Measurements from ENCODE around the gene UGT1A7.
"Not testable (repeated sequence)": the region's sequence is repeated elsewhere in the genome, so short reads cannot be mapped to it uniquely, and the experiment has no call there.

The UGT1A7 gene

DNA sequence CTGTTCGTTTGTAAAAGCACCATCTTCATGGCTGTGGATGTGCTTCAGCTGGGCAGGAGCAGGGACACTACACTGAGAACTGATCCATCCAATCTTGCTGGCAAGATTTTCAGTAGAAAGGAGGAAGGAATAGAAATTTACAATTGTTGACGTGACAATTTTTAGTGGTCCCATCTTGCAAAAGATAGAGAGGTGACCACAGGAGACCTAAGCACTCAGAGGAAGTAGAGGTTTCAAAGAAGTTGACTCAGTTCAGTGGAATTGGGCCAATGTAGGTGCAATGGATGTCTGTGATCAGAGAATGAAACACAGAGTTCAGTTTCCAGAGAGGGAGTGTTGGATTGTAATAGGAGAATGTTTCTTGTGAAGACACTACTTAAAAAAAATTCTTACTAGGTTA, 32.4 kb downstream of the UGT1A7 start:
- DNase-seq: no peak

- no peak for DNase-seq
These were observed 36.9 kb downstream of the UGT1A7 start, which contains the start of gene UGT1A4 for GRCh38 chr2:233718552-233718951. TSS of gene UGT1A4 (plus strand) at chr2:233718736. CDS start at chr2:233718821, 85 bp downstream.

GRCh38 chr2:233728723-233729301, 47.1 kb downstream of the UGT1A7 start, which contains the start of gene UGT1A3:
TSS of gene UGT1A3 (plus strand) at chr2:233729042. CDS start at chr2:233729127, 85 bp downstream.
- no peak for DNase-seq

DNA sequence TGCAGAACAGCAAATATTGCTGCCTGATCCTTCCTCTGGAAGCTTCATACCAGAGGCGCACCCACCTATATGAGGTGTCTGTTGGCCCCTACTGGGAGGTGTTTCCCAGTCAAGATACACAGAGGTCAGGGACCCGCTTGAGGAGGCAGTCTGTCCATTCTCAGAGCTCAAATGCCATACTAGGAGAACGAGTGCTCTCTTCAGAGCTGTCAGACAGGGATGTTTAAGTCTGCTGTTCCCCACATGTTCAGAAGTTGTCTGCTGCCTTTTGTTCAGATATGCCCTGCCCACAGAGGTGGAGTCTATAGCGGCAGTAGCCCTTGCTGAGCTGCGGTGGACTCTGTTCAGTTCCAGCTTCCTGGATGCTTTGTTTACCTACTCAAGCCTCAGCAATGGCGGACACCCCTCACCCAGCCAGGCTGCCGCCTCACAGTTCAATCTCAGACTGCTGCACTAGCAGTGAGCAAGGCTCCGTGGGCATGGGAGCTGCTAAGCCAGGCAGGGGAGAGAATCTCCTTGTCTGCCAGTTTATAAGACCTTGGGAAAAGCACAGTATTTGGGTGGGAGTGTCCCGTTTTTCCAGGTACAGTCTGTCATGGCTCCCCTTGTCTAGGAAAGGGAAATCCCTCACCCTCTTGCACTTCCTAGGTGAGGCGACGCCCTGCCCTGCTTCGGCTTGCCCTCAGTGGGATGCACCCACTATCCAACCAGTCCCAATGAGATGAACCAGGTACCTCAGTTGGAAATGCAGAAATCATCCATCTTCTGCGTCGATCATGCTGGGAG, 55.4 kb downstream of the UGT1A7 start:
- DNase-seq: not testable (repeated sequence)

DNA sequence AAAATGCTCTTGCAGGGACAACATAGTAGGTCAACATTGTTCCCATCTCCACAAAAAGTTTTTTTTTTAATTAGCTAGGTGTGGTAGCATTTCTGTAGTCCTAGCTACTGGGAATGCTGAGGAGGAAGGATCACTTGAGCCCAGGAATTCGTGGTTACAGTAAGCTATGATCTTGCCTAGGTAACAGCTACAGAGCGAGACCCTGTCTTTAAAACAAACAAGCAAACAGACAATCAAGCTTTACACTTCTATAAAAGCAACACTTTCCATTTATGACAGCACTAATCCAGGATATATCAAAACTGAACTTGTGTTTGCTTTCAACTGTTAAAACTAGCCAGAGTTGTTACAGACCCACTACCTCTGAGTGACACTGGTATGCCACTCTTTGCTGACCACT, 59.2 kb downstream of the UGT1A7 start:
- DNase-seq: no peak

- no peak for DNase-seq
These were observed 62.0 kb downstream of the UGT1A7 start for GRCh38 chr2:233743464-233744259.

DNA sequence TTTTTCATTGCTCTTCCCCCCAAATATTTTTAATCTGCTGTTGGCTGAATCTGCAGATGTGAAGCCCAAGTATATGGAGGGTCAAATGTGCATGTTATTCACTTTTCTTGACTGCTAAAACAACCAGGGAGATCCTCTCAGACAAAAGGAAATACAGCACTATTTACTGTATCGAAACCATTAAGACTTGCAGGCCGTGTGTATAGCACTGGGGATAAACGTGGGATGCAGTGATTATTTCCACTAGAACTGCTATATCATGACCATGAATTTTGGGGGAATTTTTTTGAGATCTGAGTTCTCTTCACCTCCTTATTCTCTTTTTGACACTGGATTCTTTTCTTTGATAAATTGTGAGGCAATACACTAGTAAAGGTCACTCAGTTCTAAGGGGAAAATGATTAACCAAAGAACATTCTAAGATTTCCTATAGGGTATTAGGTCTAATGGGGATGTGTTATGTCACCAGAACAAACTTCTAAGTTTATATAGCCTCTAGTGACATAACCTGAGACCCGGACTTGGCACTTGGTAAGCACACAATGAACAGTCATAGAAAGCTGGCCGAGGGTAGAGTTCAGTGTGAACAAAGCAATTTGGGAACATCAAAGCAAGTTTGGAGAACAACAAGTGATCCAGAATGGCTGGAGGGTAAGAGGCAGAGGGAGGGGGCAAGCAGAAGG, 63.5 kb downstream of the UGT1A7 start:
- no peak for DNase-seq

GRCh38 chr2:233745838-233746237, 64.1 kb downstream of the UGT1A7 start:
- DNase-seq: not testable (repeated sequence)

GRCh38 chr2:233746475-233747282, 65.0 kb downstream of the UGT1A7 start:
- no peak for DNase-seq

DNA sequence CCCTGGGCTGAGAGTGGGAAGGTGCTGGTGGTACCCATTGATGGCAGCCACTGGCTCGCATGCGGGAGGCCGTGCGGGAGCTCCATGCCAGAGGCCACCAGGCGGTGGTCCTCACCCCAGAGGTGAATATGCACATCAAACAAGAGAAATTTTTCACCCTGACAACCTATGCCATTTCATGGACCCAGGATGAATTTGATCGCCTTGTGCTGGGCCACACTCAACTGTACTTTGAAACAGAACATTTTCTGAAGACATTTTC, 65.5 kb downstream of the UGT1A7 start:
- DNase-seq: no peak

- DNase-seq: not testable (repeated sequence)
These were observed 69.0 kb downstream of the UGT1A7 start for GRCh38 chr2:233750689-233751088.

DNA sequence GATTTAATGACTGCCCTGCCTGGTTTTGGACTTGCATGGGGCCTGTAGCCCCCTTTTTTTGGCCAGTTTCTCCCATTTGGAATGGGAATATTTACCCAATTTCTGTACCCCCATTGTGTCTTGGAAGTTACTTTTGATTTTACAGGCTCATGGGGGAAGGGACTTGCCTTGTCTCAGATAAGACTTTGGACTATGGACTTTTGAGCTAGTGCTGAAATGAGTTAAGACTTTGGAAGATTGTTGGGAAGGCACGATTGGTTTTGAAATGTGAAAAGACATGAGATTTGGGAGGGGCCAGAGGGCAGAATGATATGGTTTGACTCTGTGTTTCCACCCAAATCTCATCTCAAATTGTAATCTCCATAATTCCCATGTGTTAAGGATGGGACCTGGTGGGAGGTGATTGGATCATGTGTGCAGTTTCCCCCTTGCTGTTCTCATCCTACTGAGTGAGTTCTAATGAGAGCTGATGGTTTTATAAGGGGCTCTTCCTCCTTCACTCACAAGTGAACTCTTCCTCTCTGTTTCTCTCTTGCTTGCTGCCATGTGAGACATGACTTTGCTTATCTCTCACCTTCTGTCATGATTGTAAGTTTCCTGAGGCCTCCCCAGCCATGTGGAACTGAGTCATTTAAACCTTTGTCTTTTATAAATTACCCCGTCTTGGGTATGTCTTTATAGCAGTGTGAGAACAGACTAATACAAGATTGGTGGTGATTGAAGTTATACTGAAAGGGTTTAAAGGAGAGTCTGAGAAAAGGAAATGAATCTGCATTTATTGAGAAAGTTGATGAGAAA, 69.7 kb downstream of the UGT1A7 start:
- not testable (repeated sequence) for DNase-seq

GRCh38 chr2:233754872-233755611, 73.3 kb downstream of the UGT1A7 start:
- DNase-seq: no peak

DNA sequence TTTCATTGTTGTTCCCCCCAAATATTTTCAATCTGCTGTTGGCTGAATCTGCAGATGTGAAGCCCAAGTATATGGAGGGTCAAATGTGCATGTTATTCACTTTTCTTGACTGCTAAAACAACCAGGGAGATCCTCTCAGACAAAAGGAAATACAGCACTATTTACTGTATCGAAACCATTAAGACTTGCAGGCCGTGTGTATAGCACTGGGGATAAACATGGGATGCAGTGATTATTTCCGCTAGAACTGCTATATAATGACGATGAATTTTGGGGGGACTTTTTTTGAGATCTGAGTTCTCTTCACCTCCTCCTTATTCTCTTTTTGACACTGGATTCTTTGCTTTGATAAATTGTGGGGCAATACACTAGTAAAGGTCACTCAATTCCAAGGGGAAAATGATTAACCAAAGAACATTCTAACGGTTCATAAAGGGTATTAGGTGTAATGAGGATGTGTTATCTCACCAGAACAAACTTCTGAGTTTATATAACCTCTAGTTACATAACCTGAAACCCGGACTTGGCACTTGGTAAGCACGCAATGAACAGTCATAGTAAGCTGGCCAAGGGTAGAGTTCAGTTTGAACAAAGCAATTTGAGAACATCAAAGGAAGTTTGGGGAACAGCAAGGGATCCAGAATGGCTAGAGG, 74.9 kb downstream of the UGT1A7 start:
- no peak for DNase-seq

DNA sequence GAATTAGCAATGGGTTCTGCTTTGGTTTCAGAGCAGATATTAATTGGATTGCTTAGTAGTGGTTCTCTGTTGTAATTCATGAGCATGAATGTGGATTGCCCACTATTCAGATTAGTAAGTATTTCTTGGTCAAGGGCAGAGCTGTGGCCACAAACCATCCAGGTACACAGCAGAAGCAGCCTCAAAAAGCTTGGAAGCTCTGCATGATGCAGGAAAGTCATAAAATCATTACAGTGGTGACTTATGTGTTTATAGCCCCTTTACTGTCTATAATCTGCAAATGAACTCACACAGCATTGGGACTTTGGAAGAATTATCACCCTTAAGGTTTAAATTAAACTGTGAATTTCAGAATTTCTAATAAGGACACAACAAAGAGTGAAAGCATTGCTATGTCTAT, 76.4 kb downstream of the UGT1A7 start:
- DNase-seq: no peak

DNA sequence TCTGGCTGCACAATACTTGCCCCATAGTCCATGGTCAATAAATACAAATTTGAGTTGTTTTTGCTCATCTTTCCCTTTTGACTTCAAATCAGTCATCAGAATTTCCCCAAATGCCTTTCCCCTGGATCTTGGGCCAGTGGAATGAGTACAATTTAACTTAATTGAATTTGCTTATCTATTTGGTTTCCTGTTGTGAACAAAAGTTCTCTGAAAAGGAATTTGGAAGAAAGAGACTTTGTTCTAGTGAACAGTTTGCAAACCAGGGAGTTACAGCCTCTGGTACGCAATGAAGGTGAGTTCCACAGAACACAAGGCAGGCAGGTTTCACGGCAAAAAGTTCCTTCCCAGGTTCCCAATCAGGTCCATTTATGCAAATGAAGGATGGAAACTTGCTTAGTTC, 77.1 kb downstream of the UGT1A7 start:
- no peak for DNase-seq

DNA sequence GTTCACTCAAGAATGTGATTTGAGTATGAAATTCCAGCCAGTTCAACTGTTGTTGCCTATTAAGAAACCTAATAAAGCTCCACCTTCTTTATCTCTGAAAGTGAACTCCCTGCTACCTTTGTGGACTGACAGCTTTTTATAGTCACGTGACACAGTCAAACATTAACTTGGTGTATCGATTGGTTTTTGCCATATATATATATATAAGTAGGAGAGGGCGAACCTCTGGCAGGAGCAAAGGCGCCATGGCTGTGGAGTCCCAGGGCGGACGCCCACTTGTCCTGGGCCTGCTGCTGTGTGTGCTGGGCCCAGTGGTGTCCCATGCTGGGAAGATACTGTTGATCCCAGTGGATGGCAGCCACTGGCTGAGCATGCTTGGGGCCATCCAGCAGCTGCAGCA, 78.3 kb downstream of the UGT1A7 start, which contains the start of gene UGT1A1:
UGT1A1 (plus strand) TSS at position 228 of the 400 bp plus-strand sequence; CDS start at position 246, 18 bp downstream.
- no peak for DNase-seq

DNA sequence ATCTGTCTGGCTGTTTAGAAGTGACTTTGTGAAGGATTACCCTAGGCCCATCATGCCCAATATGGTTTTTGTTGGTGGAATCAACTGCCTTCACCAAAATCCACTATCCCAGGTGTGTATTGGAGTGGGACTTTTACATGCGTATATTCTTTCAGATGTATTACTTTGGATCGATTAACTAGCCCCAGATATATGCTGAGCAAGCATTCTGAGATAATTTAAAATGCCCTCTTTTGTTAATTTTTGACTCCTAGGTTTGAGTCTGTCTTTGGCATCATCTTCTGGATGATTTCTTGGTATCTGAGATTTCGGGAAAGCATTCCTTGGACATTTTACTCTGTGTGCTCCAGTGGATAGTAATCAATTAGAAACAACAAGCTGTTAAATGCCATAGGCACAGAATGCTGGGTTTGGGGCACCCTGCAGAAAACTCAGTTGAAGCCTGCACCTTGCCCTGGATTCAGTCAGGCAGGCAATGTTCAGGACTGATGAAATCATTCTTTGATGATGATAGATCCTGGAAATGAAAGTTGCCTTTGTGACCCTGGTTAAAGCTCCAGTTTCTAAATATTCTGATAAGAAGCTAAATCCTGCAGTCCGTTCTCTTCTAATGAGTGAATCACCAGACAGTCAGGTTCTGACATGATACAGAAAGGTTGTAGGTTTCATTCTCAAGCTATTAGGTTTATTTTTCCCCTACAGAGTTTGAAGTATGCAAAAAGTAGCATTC, 79.5 kb downstream of the UGT1A7 start:
- DNase-seq: no peak

DNA sequence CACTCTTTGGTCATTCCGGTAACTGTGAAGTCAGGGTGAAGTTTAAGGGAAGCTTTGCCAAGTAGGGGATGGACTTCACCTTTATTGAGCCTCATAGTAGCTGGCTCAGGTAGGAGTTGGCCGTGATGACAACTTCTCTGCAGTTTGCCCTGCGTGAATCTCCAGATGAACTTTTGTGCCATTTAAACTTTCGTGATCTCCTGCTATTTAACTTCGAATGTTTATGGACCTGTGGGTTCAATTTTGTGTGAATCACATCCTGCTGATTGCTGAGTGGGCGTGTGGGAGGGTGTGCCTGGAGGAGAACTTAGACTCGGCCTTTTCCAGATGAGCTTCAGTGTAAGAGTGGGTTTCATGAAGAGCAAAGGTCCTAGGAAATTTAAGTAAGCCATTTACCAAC, 82.6 kb downstream of the UGT1A7 start:
- DNase-seq: no peak
